Neuron (in vitro differentiated cells): ENCODE results near the gene COPB2.
A peak's percentile ranks its signal among the peaks of the same experiment; 100 is the strongest.

Source experiments
- H2AFZ ChIP-seq: one replicate; pipeline ENCODE4 v1.6.1; 2013; ENCODE audit warnings: low read depth, mild to moderate bottlenecking, inconsistent platforms, low read length, moderate library complexity
- H3K27me3 ChIP-seq: one replicate; pipeline ENCODE4 v1.6.1; 2013; ENCODE audit warnings: low read length; ENCODE audit not compliant: insufficient read depth
- H3K36me3 ChIP-seq: one replicate; pipeline ENCODE4 v1.6.1; 2013; ENCODE audit warnings: low read length; ENCODE audit not compliant: insufficient read depth
- H3K4me1 ChIP-seq: one replicate; pipeline ENCODE4 v1.6.1; 2013; ENCODE audit warnings: low read length; ENCODE audit not compliant: insufficient read depth
- H3K4me3 ChIP-seq: 2 replicates; pipeline ENCODE4 v1.5.1; 2013; ENCODE audit warnings: mild to moderate bottlenecking, low read length, moderate library complexity
- H3K9me3 ChIP-seq: one replicate; pipeline ENCODE4 v1.6.1; 2013; ENCODE audit warnings: low read length

Gene COPB2

GRCh38 chr3:139361276-139361675, 28.2 kb downstream of the COPB2 start:
- Histone ChIP-seq H3K4me3 (no peak overlapping the region), H3K4me1 (peaks cover 25% of the 10 kb centered on the region), H3K27me3 (no peaks in the 10 kb centered on the region), H3K9me3 (no peaks in the 10 kb centered on the region), H2AFZ (no peak overlapping the region), H3K36me3 (peaks cover 90% of the 10 kb centered on the region)

- Histone ChIP-seq H3K27me3 (no peaks in the 10 kb centered on the region), H3K36me3 (peaks cover 91% of the 10 kb centered on the region), H3K9me3 (no peaks in the 10 kb centered on the region), H3K4me1 (peaks cover 14% of the 10 kb centered on the region), H3K4me3 (no peak overlapping the region), H2AFZ (no peak overlapping the region)
Measured at GRCh38 chr3:139358841-139359562, 30.4 kb downstream of the COPB2 start.

GRCh38 chr3:139357899-139358298, 31.5 kb downstream of the COPB2 start:
- H3K4me1 ChIP-seq: peaks cover 14% of the 10 kb centered on the region
- no peak overlapping the region for H3K4me3 ChIP-seq
- H3K9me3 ChIP-seq: no peaks in the 10 kb centered on the region
- H3K36me3 ChIP-seq: peaks cover 88% of the 10 kb centered on the region
- H3K27me3 ChIP-seq: no peaks in the 10 kb centered on the region
- no peak overlapping the region for H2AFZ ChIP-seq

- H3K27me3 ChIP-seq: no peaks in the 10 kb centered on the region
- H3K4me1 ChIP-seq: peaks cover 14% of the 10 kb centered on the region
- H3K4me3 ChIP-seq: no peak overlapping the region
- no peaks in the 10 kb centered on the region for H3K9me3 ChIP-seq
- H3K36me3 ChIP-seq: peaks cover 87% of the 10 kb centered on the region
- no peak overlapping the region for H2AFZ ChIP-seq
Measured at GRCh38 chr3:139355891-139356290, 33.6 kb downstream of the COPB2 start.

GRCh38 chr3:139355476-139355875, 34.0 kb downstream of the COPB2 start:
- Histone ChIP-seq H2AFZ (no peak overlapping the region), H3K9me3 (no peaks in the 10 kb centered on the region), H3K27me3 (no peaks in the 10 kb centered on the region), H3K4me1 (peaks cover 14% of the 10 kb centered on the region), H3K4me3 (no peak overlapping the region), H3K36me3 (peaks cover 87% of the 10 kb centered on the region)

- Histone ChIP-seq H3K36me3 (peaks cover 85% of the 10 kb centered on the region), H3K27me3 (no peaks in the 10 kb centered on the region), H3K9me3 (no peaks in the 10 kb centered on the region), H3K4me3 (no peak overlapping the region), H2AFZ (no peak overlapping the region), H3K4me1 (peaks cover 12% of the 10 kb centered on the region)
Measured at GRCh38 chr3:139354661-139355060, 34.8 kb downstream of the COPB2 start.

GRCh38 chr3:139353920-139354556, 35.4 kb downstream of the COPB2 start:
- H3K27me3 ChIP-seq: no peaks in the 10 kb centered on the region
- H3K36me3 ChIP-seq: peaks cover 86% of the 10 kb centered on the region
- H3K9me3 ChIP-seq: no peaks in the 10 kb centered on the region

GRCh38 chr3:139346771-139347170, 42.7 kb downstream of the COPB2 start:
- Histone ChIP-seq H3K9me3 (no peaks in the 10 kb centered on the region), H3K4me3 (no peak overlapping the region), H3K36me3 (peaks cover 39% of the 10 kb centered on the region), H3K4me1 (peaks cover 9% of the 10 kb centered on the region), H3K27me3 (peaks cover 4% of the 10 kb centered on the region), H2AFZ (no peak overlapping the region)

More at GRCh38 chr3:139353920-139354556, 35.4 kb downstream of the COPB2 start:
- peaks cover 6% of the 10 kb centered on the region for H3K4me1 ChIP-seq
- no peak overlapping the region for H2AFZ ChIP-seq
- H3K4me3 ChIP-seq: no peak overlapping the region

- Histone ChIP-seq H3K9me3 (no peaks in the 10 kb centered on the region), H3K4me1 (peaks cover 9% of the 10 kb centered on the region), H3K36me3 (peaks cover 20% of the 10 kb centered on the region), H3K4me3 (peak within 1 kb of the TSS; percentile 66), H3K27me3 (peaks cover 11% of the 10 kb centered on the region), H2AFZ (peak within 1 kb of the TSS; percentile 82)
Measured at GRCh38 chr3:139343895-139344856, 45.3 kb downstream of the COPB2 start, which contains the start of gene MRPS22. Gene MRPS22 (plus strand): TSS chr3:139344020. CDS start chr3:139344027, 7 bp downstream.

- Histone ChIP-seq H3K4me3 (no peak overlapping the region), H3K9me3 (no peaks in the 10 kb centered on the region), H3K4me1 (peaks cover 9% of the 10 kb centered on the region), H2AFZ (no peak overlapping the region), H3K36me3 (peaks cover 5% of the 10 kb centered on the region), H3K27me3 (peaks cover 11% of the 10 kb centered on the region)
Measured at GRCh38 chr3:139342054-139342453, 47.4 kb downstream of the COPB2 start.

GRCh38 chr3:139340784-139341183, 48.7 kb downstream of the COPB2 start:
- Histone ChIP-seq H3K36me3 (no peaks in the 10 kb centered on the region), H3K9me3 (no peaks in the 10 kb centered on the region), H2AFZ (no peak overlapping the region), H3K27me3 (peaks cover 11% of the 10 kb centered on the region), H3K4me3 (no peak overlapping the region), H3K4me1 (peaks cover 9% of the 10 kb centered on the region)

GRCh38 chr3:139339219-139339906, 50.1 kb downstream of the COPB2 start:
- peaks cover 11% of the 10 kb centered on the region for H3K27me3 ChIP-seq
- H3K9me3 ChIP-seq: no peaks in the 10 kb centered on the region
- H3K36me3 ChIP-seq: no peaks in the 10 kb centered on the region
- H3K4me1 ChIP-seq: peaks cover under 1% of the 10 kb centered on the region
- no peak overlapping the region for H2AFZ ChIP-seq
- H3K4me3 ChIP-seq: no peak overlapping the region
